GM06990 (cell line): ENCODE results near the gene TTC28.

Experiments
- DNase-seq: peaks from one replicate; pipeline ENCODE4 v3.0.0-alpha.2; 2011; ENCODE audit not compliant: insufficient read length; ENCODE audit errors: extremely low read depth
- H3K27me3 ChIP-seq: replicated peaks from 2 replicates; pipeline ENCODE4 v1.6.0; 2011; ENCODE audit warnings: low read length; ENCODE audit not compliant: control insufficient read depth, insufficient read depth
- H3K36me3 ChIP-seq: 2 replicates; pipeline ENCODE4 v1.5.1; 2011; ENCODE audit warnings: low read length; ENCODE audit not compliant: control insufficient read depth, insufficient read depth
- H3K4me3 ChIP-seq: replicated peaks from 2 replicates; pipeline ENCODE4 v1.5.1; 2011; ENCODE audit warnings: low read depth, mild to moderate bottlenecking, control low read depth, low read length
- CTCF ChIP-seq: IDR thresholded peaks from 2 replicates; pipeline ENCODE4 v1.5.1; 2011; ENCODE audit warnings: low read length, control low read depth, mild to moderate bottlenecking, inconsistent platforms; ENCODE audit not compliant: insufficient read depth, poor library complexity, severe bottlenecking

Gene TTC28

GRCh38 chr22:27952091-27952490, 727.5 kb downstream of the TTC28 start:
- no peaks in the 10 kb centered on the region for H3K27me3 ChIP-seq
- TF ChIP-seq CTCF: no peak
- H3K4me3 ChIP-seq: no peak overlapping the region
- H3K36me3 ChIP-seq: no peaks in the 10 kb centered on the region
- DNase-seq: no peak

GRCh38 chr22:27949421-27949820, 730.2 kb downstream of the TTC28 start:
- DNase-seq: no peak
- Histone ChIP-seq H3K36me3 (no peaks in the 10 kb centered on the region), H3K27me3 (no peaks in the 10 kb centered on the region), H3K4me3 (no peak overlapping the region)
- no peak for TF ChIP-seq CTCF

- TF ChIP-seq CTCF: no peak
- no peaks in the 10 kb centered on the region for H3K27me3 ChIP-seq
- DNase-seq: no peak
- no peak overlapping the region for H3K4me3 ChIP-seq
- no peaks in the 10 kb centered on the region for H3K36me3 ChIP-seq
These were observed 731.1 kb downstream of the TTC28 start for GRCh38 chr22:27948569-27948968.

GRCh38 chr22:27947448-27947847, 732.2 kb downstream of the TTC28 start:
- no peak for DNase-seq
- Histone ChIP-seq H3K36me3 (no peaks in the 10 kb centered on the region), H3K4me3 (no peak overlapping the region), H3K27me3 (no peaks in the 10 kb centered on the region)
- no peak for TF ChIP-seq CTCF

GRCh38 chr22:27941143-27941542, 738.5 kb downstream of the TTC28 start:
- DNase-seq: no peak
- TF ChIP-seq CTCF: no peak
- no peaks in the 10 kb centered on the region for H3K36me3 ChIP-seq
- H3K27me3 ChIP-seq: no peaks in the 10 kb centered on the region
- H3K4me3 ChIP-seq: no peak overlapping the region

GRCh38 chr22:27937453-27937852, 742.2 kb downstream of the TTC28 start:
- TF ChIP-seq CTCF: no peak
- Histone ChIP-seq H3K36me3 (no peaks in the 10 kb centered on the region), H3K27me3 (no peaks in the 10 kb centered on the region), H3K4me3 (no peak overlapping the region)
- DNase-seq: no peak
